Measurements from ENCODE around the gene PRKCG.

Gene PRKCG

DNA sequence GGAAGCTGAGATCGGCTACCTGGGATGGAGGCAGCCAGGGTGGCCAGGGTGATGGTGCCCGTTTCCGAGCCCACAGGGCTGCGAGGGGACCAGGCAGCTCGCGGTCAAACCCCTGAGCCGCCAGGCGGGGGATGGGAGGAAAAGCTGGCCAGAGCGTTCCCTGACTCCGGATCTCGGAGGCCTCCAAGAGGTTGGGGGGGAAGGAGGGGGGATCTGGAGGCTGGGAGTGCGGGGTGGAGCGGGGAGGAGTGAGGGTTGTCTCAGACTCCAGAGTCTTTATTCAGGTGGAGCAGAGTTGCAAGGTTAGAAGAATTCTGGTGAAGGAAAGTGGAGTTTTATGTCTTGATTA is 28.1 kb downstream of the PRKCG start:
- in situ Hi-C loops (cut with HindIII; ENCODE audit: low sequenced_read_pairs), result no loop called here
- H3K4me3 ChIP-seq (ENCODE audit: low read depth, low read length), result no peak overlapping the region
- TF ChIP-seq, protein P1, sequence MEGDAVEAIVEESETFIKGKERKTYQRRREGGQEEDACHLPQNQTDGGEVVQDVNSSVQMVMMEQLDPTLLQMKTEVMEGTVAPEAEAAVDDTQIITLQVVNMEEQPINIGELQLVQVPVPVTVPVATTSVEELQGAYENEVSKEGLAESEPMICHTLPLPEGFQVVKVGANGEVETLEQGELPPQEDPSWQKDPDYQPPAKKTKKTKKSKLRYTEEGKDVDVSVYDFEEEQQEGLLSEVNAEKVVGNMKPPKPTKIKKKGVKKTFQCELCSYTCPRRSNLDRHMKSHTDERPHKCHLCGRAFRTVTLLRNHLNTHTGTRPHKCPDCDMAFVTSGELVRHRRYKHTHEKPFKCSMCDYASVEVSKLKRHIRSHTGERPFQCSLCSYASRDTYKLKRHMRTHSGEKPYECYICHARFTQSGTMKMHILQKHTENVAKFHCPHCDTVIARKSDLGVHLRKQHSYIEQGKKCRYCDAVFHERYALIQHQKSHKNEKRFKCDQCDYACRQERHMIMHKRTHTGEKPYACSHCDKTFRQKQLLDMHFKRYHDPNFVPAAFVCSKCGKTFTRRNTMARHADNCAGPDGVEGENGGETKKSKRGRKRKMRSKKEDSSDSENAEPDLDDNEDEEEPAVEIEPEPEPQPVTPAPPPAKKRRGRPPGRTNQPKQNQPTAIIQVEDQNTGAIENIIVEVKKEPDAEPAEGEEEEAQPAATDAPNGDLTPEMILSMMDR (IDR thresholded peaks at IDR 0.05; ENCODE audit: low read depth, low read length), result no peak
- DNase-seq (ENCODE audit: low read depth, low spot score), result no peak

DNA sequence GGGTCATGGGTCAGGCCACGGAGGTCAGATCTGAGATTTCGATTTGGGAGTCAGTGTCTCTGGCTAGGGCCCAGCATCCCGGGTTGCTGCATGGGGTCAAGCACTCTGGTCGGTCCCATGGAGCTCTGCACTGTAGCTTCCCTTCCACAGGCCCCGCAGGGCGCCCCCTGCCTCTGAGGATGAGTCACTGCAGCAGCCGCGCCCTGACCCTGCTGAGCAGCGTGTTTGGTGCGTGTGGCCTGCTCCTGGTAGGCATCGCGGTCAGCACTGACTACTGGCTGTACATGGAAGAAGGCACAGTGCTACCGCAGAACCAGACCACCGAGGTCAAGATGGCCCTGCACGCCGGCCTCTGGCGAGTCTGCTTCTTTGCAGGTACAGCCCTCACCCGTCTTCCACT is 30.7 kb downstream of the PRKCG start:
- no peak for DNase-seq (ENCODE audit: low read depth, low spot score)
- TF ChIP-seq, protein P1 (IDR thresholded peaks at IDR 0.05; ENCODE audit: low read depth, low read length), result peak; percentile 33
- in situ Hi-C loops (cut with HindIII; ENCODE audit: low sequenced_read_pairs), result no loop called here
- H3K4me3 ChIP-seq (ENCODE audit: low read depth, low read length), result no peak overlapping the region

DNA sequence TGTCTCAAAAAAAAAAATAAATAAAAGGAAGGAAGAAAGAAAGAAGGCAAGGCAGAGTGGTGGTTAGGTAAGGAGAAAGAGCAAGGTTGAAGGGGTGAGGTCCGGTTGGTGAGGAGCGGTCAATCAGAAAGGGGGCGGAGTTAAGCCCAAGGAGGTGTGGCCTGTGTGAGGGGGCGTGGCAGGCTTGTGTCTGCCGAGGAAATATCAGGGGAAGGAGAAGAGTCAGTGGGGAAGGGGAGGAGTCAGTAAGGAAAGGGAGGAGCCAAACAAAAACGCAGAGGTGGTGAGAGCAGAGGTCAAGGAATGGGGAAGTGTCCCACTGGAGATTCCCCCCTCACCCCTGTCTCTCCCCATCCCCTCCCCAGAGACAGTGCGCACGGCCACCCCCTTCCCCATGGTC is 33.0 kb downstream of the PRKCG start:
- in situ Hi-C loops (cut with HindIII; ENCODE audit: low sequenced_read_pairs), result no loop called here
- DNase-seq (ENCODE audit: low read depth, low spot score), result no peak
- no peak overlapping the region for H3K4me3 ChIP-seq (ENCODE audit: low read depth, low read length)
- TF ChIP-seq, protein P1 (IDR thresholded peaks at IDR 0.05; ENCODE audit: low read depth, low read length), result no peak

DNA sequence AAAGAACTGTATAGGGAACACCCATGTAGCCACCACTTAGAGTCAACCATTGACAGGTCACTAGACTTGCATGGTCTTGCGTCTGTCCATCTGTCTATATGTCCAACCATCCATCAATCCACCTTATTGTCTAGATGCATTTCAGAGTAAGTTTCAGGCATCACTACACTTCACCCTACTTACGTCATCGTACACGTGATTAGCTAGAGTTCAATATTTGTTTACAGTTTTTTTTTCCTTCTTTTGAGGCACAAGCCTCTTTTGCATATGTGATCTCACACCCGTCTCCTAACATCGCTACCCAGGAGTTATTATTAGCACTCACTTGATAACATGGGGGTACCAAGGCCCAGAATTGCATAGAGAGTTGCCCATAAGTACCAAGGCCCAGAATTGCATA is 34.0 kb downstream of the PRKCG start:
- in situ Hi-C loops (cut with HindIII; ENCODE audit: low sequenced_read_pairs), result no loop called here
- no peak overlapping the region for H3K4me3 ChIP-seq (ENCODE audit: low read depth, low read length)
- TF ChIP-seq, protein P1 (IDR thresholded peaks at IDR 0.05; ENCODE audit: low read depth, low read length), result no peak
- no peak for DNase-seq (ENCODE audit: low read depth, low spot score)

DNA sequence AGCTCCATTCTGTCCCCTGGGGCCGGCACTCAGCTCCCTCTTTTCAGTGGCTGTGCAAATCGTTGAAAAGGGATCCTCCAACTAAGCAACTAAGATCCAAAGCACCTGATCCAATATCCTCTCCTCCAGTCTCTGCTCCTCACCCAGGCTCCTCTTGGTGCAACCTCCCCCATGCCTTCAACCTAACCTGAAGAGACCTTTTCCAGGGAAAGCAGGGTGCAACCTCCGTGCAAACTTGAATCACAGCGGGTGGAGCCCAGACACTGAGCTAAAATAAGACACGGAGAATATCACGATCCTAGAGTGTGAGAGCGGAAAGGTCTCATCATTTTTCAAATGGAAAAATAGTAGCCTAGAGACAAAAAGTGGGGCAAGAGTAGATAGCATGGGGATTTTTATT is 35.4 kb downstream of the PRKCG start:
- TF ChIP-seq, protein P1 (IDR thresholded peaks at IDR 0.05; ENCODE audit: low read depth, low read length), result no peak
- no peak for DNase-seq (ENCODE audit: low read depth, low spot score)
- in situ Hi-C loops (cut with HindIII; ENCODE audit: low sequenced_read_pairs), result no loop called here
- H3K4me3 ChIP-seq (ENCODE audit: low read depth, low read length), result no peak overlapping the region

DNA sequence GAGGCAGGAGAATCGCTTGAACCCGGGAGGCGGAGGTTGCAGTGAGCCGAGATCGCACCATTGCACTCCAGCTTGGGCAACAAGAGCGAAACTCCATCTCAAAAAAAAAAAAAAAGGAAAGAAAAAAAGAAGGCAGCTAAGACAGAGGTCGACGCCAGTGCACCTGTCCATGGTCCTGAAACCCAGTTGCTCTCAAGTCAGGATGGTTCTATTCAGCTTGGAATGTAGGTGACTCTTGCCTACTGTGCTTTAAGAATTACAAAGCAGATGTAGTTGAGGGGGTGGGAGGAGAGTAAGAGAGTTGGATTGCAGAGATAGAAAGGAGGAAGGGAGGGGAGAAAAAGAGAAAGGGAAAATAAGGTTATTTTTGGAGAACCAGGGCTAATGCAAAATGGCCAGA is 45.7 kb downstream of the PRKCG start:
- H3K4me3 ChIP-seq (ENCODE audit: low read depth, low read length), result no peak overlapping the region
- in situ Hi-C loops (cut with HindIII; ENCODE audit: low sequenced_read_pairs), result no loop called here
- TF ChIP-seq, protein P1 (IDR thresholded peaks at IDR 0.05; ENCODE audit: low read depth, low read length), result no peak
- DNase-seq (ENCODE audit: low read depth, low spot score), result peak; percentile 54

DNA sequence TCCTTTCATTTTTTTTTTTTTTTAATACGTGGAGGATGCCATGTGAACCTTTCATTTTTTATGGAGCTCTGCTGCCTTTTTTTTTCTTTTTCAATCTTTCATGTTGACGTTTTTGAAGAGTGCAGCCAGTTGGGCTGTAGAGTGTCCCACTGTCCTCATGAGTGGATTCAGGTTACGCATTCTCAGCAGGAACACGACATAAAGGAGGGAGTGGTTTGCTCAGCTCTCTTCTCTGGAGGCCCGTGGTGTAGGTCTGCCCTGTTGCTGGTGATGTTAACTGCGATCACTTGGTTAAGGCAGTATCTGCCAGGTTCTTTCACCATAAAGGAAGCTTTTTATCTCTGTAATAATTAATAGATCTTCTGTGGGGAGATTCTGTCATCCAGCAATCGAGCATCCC is 54.0 kb downstream of the PRKCG start:
- TF ChIP-seq, protein P1 (IDR thresholded peaks at IDR 0.05; ENCODE audit: low read depth, low read length), result no peak
- in situ Hi-C loops (cut with HindIII; ENCODE audit: low sequenced_read_pairs), result no loop called here
- no peak for DNase-seq (ENCODE audit: low read depth, low spot score)
- no peak overlapping the region for H3K4me3 ChIP-seq (ENCODE audit: low read depth, low read length)
